K562 (cell line): ENCODE measurements around the gene SH2D3A. TPM values are rescaled to one million over a fixed set of nuclear protein-coding genes. Genes with fewer than 3 reads are reported as not detected.

Experiments used
- CBX5 ChIP-seq: IDR thresholded peaks from 2 replicates; pipeline ENCODE4 v1.6.1; 2014; ENCODE audit warnings: low read depth, borderline replicate concordance
- HCFC1 ChIP-seq: IDR thresholded peaks from 2 replicates; pipeline ENCODE4 v1.6.1; 2012; ENCODE audit warnings: low read depth, low read length, improper control_type of control experiment
- KLF1 ChIP-seq: fragments of 450-650 bp; IDR thresholded peaks from 2 replicates; pipeline ENCODE4 v1.6.1; 2016; ENCODE audit warnings: missing genetic modification characterization, missing compliant biosample characterization
- MAFK ChIP-seq: IDR thresholded peaks from 2 replicates; pipeline ENCODE4 v1.6.1; 2011; ENCODE audit warnings: low read length, improper control_type of control experiment
- MBD2 ChIP-seq: sonication (generic); IDR thresholded peaks from 2 replicates; pipeline ENCODE4 v1.6.1; 2016; ENCODE audit warnings: low read depth, borderline replicate concordance
- MXI1 ChIP-seq: IDR thresholded peaks from 2 replicates; pipeline ENCODE4 v1.6.1; 2011; ENCODE audit warnings: low read depth, mild to moderate bottlenecking, improper control_type of control experiment, low read length
- RBM25 ChIP-seq: fragments of 200-400 bp; formaldehyde crosslinking; IDR thresholded peaks from 2 replicates; pipeline ENCODE4 v1.6.1; 2018; ENCODE audit warnings: low read length, low read depth, moderate library complexity; ENCODE audit not compliant: severe bottlenecking
- SIX5 ChIP-seq, 2 experiments: IDR thresholded peaks; 2 replicates each; pipeline ENCODE4 v1.6.1; 2011; ENCODE audit warnings: low read length in 2 of 2, borderline replicate concordance in 1 of 2, low read depth in 1 of 2, mild to moderate bottlenecking in 1 of 2, moderate library complexity in 1 of 2; ENCODE audit not compliant: insufficient read depth in 1 of 2
- SMARCA5 ChIP-seq: fragments of 450-650 bp; IDR thresholded peaks from 2 replicates; pipeline ENCODE4 v1.6.1; 2016
- TFAM ChIP-seq: fragments of 250-450 bp; sonication (Bioruptor Pico); conservative IDR thresholded peaks from 2 replicates; pipeline ENCODE4 v1.5.0; 2021; ENCODE audit warnings: mild to moderate bottlenecking, moderate library complexity
- USF1 ChIP-seq: sonication (generic); formaldehyde crosslinking; IDR thresholded peaks from 2 replicates; pipeline ENCODE4 v1.9.0; 2022; ENCODE audit warnings: mild to moderate bottlenecking, missing genetic modification reagents
- ZFP1 ChIP-seq: fragments of 450-650 bp; formaldehyde crosslinking; IDR thresholded peaks from 2 replicates; pipeline ENCODE4 v1.4.0; 2020; ENCODE audit warnings: mild to moderate bottlenecking, mixed read lengths
- ZNF143 ChIP-seq: sonication (generic); formaldehyde crosslinking; IDR thresholded peaks from 2 replicates; pipeline ENCODE4 v1.9.0; 2022; ENCODE audit warnings: mild to moderate bottlenecking, missing genetic modification reagents
- ZNF24 ChIP-seq: fragments of 450-650 bp; IDR thresholded peaks from 2 replicates; pipeline ENCODE4 v1.6.1; 2016
- ZNF79 ChIP-seq: fragments of 250-450 bp; sonication (Bioruptor Pico); IDR thresholded peaks from 2 replicates; pipeline ENCODE4 v1.4.0; 2020; ENCODE audit warnings: low read depth, mild to moderate bottlenecking, moderate library complexity
- polyA plus RNA-seq, 8 experiments: library from polyadenylated mRNA; depleted of rRNA in 4 of 8; stranded (reverse) in 5 of 8; unstranded in 3 of 8; fragments of >200 nt; fragmentation: Nextera tagmentation in 2 of 8; fragmentation: Illumina TruSeq in 1 of 8; extraction: Ambion mirVana in 2 of 8; extraction: Trizol in 1 of 8; gene quantifications; 2 replicates each; pipeline versions ENCODE4 v1.2.1 to v1.2.3, GENCODE V29; 2011 to 2014; ENCODE audit warnings: inconsistent platforms in 1 of 8, missing spikeins in 1 of 8
- total RNA-seq, 7 experiments: library from RNA; depleted of rRNA in 6 of 7; stranded (reverse); fragments of >200 nt in 6 of 7; fragmentation: Illumina TruSeq in 2 of 7; extraction: Trizol in 2 of 7; gene quantifications; 2 replicates each; pipeline versions ENCODE4 v1.2.1 to v1.2.3, GENCODE V29; 2011 to 2021; ENCODE audit warnings: low replicate concordance in 1 of 7
- TF ChIP-seq, protein P1 (sequence below), 2 experiments: fragments of 450-650 bp; IDR thresholded peaks; 2 replicates each; pipeline ENCODE4 v1.6.1; 2016; ENCODE audit warnings: mild to moderate bottlenecking in 2 of 2, borderline replicate concordance in 1 of 2, low read depth in 1 of 2, moderate library complexity in 1 of 2
- TF ChIP-seq, protein P2 (sequence below): conservative IDR thresholded peaks from 2 replicates; pipeline ENCODE4 v1.6.1; 2011; ENCODE audit warnings: low read depth, mild to moderate bottlenecking, low read length; ENCODE audit not compliant: control insufficient read depth
- TF ChIP-seq, protein P3 (sequence below): fragments of 450-650 bp; IDR thresholded peaks from 2 replicates; pipeline ENCODE4 v1.6.1; 2016

SH2D3A gene
- total and polyA plus RNA-seq, 9 of the 15 experiments (the other 6 are each of a cell fraction or from before 2014, with no cell fraction given): 0.75 to 26.3 (median 8.9) TPM

DNA sequence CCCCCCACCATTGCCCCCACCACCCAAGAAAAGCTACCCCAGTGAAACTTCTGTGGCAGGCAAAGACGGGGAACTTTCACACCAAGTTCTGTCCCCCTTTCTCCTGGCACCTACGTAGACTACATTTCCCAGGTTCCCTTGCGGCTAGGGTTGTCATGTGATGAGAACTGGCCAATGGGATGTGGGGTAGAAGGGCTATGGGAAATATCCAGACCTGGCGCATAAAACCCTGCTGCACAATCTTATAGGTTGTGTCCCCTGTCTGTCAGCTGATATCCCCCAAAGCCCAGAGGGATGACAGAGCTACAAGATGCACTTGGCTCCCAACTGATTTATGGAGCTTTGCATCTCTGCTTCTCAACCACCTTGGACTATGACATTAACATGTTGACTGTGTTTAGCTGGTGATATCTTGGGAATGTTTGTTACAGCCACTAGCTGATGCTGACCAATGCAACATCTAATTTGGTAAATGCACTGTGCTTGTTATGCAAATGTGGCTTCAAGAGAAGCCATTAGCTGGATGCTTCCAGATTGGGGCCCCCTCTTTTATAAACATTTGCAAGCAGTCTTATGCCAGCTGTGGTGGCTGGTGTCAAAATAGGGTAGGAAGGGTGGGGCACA lies 6.1 kb downstream of the SH2D3A start (continued):
- TF ChIP-seq, protein P1, sequence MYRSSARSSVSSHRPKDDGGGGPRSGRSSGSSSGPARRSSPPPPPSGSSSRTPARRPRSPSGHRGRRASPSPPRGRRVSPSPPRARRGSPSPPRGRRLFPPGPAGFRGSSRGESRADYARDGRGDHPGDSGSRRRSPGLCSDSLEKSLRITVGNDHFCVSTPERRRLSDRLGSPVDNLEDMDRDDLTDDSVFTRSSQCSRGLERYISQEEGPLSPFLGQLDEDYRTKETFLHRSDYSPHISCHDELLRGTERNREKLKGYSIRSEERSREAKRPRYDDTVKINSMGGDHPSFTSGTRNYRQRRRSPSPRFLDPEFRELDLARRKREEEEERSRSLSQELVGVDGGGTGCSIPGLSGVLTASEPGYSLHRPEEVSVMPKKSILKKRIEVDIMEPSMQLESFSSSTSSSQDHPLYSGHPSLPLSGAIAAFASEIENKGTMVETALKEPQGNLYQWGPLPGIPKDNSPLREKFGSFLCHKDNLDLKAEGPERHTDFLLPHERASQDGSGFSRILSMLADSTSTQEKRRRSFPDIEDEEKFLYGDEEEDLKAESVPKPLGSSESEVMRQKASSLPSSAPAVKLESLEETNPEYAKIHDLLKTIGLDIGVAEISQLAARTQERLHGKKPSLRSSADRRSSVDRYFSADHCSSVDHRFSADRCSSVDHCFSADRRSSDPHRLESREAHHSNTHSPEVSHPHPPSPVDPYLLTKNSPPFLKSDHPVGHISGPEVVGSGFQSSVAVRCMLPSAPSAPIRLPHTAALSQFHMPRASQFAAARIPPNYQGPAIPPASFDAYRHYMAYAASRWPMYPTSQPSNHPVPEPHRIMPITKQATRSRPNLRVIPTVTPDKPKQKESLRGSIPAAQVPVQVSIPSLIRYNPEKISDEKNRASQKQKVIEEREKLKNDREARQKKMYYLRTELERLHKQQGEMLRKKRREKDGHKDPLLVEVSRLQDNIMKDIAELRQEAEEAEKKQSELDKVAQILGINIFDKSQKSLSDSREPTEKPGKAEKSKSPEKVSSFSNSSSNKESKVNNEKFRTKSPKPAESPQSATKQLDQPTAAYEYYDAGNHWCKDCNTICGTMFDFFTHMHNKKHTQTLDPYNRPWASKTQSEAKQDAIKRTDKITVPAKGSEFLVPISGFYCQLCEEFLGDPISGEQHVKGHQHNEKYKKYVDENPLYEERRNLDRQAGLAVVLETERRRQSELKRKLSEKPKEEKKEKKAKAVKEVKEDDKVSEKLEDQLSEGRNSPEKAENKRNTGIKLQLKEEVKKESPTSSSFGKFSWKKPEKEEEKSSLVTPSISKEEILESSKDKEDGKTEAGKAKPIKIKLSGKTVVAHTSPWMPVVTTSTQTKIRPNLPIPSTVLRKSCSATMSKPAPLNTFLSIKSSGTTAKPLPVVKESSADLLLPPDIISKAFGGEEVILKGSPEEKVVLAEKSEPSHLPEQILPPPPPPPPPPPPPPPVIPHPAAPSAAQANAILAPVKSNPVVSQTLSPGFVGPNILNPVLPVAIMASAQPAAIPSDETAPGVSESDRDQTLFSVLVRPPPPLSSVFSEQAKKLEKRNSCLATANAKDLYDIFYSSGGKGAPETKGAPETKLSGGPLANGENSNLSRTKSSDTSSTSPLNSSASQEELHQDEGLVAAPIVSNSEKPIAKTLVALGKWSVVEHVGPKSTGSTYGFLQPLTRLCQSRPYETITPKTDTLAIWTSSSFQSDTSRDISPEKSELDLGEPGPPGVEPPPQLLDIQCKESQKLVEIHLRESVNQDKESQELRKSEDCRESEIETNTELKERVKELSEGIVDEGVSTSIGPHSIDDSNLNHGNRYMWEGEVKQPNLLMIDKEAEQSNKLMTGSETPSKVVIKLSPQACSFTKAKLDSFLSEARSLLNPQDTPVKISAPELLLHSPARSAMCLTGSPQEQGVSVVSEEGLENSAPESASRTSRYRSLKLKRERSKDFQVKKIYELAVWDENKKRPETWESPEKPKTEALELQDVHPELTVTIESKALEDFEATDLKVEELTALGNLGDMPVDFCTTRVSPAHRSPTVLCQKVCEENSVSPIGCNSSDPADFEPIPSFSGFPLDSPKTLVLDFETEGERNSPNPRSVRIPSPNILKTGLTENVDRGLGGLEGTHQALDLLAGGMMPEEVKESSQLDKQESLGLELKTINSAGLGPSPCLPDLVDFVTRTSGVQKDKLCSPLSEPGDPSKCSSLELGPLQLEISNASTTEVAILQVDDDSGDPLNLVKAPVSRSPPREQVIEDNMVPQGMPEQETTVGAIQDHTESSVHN (IDR thresholded peaks at IDR 0.05; ENCODE audit: borderline replicate concordance in 1 of 2, low read depth in 1 of 2): no peak
- TF ChIP-seq TFAM (CRISPR knock-in tag) (no peak), ZFP1 (no peak), CBX5 (peak; percentile 29; the same call in 1 of the 2 replicates), SMARCA5 (no peak), ZNF143 (peak; percentile 83), KLF1 (tag) (no peak), ZNF79 (CRISPR knock-in tag) (no peak), RBM25 (peak; percentile 7), MAFK (no peak), USF1 (peak; percentile 94), ZNF24 (no peak), SIX5 (IDR thresholded peaks at IDR 0.05; ENCODE audit: borderline replicate concordance in 1 of 2, insufficient read depth in 1 of 2, low read depth in 1 of 2, low read length in 2 of 2) (peak; percentile 69 to 70), HCFC1 (peak; percentile 88), MBD2 (peak; percentile 64; the same call in 1 of the 2 replicates), MXI1 (no peak)
- TF ChIP-seq, protein P2, sequence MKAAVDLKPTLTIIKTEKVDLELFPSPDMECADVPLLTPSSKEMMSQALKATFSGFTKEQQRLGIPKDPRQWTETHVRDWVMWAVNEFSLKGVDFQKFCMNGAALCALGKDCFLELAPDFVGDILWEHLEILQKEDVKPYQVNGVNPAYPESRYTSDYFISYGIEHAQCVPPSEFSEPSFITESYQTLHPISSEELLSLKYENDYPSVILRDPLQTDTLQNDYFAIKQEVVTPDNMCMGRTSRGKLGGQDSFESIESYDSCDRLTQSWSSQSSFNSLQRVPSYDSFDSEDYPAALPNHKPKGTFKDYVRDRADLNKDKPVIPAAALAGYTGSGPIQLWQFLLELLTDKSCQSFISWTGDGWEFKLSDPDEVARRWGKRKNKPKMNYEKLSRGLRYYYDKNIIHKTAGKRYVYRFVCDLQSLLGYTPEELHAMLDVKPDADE: peak; percentile 59; the same call in 1 of the 2 replicates
- TF ChIP-seq, protein P3, sequence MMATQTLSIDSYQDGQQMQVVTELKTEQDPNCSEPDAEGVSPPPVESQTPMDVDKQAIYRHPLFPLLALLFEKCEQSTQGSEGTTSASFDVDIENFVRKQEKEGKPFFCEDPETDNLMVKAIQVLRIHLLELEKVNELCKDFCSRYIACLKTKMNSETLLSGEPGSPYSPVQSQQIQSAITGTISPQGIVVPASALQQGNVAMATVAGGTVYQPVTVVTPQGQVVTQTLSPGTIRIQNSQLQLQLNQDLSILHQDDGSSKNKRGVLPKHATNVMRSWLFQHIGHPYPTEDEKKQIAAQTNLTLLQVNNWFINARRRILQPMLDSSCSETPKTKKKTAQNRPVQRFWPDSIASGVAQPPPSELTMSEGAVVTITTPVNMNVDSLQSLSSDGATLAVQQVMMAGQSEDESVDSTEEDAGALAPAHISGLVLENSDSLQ: peak; percentile 97
